HG02981 (cell line): Measurements from ENCODE around the gene PLB1.

Experiments
- ATAC-seq: cut with Tn5 transposase; IDR thresholded peaks from one replicate; pipeline ENCODE4 v1.9.1; 2021; ENCODE audit warnings: mild to moderate bottlenecking, moderate library complexity; ENCODE audit not compliant: unreplicated experiment

The PLB1 gene

DNA sequence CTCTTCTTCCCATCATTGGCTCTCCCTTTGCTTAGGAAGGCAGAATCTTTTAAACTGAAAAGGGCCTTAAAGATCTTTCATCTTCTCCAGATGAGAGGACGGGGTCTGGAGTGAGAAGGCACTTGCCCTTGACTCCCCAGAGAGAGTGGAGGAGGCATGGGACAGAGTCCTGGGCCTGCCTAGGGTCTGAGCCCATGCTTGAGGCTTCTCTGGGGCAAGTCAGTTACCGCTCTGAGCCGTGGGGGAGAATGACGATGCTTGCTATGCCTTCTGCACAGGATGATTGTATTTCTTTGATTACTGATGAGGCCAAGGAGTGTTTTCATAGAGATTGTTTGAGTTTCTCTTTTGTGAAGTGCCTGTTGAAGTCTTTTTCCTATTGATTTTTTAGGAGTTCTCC, 921 bp downstream of the PLB1 start:
- no peak for ATAC-seq

DNA sequence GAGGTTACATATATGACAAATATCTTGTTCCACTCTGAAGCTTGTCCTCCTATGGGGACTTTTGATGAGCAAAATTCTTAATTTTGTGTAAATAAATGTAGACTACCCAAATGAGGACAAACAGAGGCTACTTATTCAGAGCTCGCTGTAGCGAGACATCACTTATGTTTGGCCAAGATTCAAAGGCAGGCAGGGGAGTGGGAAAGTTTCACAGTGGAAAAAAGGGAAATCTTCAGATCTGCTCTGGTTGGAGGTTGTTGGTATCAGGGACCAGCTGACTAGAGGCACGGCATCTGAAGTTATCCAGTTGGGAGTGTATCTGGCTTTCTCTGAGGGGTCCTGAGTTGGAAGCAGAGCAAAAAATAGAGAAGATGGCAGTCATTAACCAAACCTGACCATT, 1.3 kb downstream of the PLB1 start:
- no peak for ATAC-seq

DNA sequence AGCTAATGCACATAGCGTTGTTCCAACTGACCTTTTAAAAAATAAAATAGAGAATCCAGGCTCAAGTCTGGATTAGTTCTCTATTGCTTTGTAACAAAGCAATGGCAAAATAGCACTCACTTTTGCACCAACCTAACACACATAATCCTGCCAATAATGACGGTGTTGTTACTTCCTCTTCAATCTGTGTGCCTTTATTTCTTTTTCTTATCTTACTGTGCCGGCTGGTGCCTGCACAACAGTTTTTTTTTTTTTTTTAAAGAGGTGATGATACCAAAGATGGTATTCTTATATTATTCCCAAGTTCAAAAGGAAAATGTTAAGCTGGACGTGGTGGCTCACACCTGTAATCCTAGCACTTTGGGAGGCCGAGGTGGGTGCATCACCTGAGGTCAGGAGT, 3.4 kb downstream of the PLB1 start:
- no peak for ATAC-seq

DNA sequence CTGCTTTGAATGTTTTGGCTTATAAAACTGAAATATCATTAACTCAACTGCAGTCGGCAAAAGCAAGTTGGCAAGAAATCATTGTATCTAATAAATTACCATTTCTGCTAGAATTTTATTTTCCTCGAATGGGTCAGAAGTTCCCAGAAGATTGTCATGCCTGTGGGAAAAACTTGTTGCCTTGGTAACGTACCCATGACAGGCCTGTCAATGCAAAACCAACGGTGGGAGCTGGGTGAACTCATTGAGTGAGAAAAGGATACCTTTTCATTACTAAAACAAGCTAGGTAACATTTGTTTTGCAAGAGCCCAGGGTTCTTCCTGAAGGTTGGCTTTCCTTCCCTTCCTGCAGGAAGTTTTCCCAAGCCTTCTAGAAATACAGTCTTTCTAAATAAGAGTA, 9.5 kb downstream of the PLB1 start:
- ATAC-seq = no peak

DNA sequence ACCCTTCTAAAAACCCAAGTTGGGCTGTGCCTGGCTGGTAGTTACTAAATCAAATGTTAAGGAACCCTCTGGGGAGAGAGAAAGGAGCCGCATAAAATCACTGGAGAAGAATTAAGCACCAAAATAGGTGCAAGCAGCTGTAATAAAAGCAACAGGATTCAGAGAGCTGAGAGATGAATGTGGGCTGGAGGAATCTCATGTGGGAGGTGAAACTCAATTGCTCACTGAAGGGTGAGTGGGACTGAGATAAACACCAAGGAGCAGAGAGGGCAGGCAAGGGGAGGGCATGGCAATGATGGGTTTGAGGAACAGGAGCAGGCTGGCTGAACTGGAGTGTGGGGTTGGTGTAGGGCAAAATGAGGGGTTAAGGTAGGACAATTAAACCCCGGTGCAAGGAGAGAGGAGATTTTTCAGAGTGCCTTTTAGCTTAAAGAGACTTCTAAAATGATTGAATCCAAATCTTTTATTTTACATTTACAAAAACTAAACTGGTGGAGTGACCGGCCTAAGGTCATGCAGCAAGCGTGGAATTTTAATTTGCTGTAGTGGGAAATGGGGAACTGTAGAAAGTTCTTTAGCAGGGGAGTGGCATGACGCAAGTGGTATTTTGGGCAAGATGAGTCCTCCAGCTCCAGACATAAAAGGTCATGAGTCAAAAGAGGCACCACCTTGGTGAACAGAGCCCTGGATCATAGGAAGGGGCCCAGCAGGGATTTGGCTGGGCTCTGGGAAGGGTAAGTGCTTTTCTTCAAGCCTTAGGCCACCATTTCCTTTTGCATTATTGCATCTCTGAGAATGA, 10.5 kb downstream of the PLB1 start:
- ATAC-seq = no peak

DNA sequence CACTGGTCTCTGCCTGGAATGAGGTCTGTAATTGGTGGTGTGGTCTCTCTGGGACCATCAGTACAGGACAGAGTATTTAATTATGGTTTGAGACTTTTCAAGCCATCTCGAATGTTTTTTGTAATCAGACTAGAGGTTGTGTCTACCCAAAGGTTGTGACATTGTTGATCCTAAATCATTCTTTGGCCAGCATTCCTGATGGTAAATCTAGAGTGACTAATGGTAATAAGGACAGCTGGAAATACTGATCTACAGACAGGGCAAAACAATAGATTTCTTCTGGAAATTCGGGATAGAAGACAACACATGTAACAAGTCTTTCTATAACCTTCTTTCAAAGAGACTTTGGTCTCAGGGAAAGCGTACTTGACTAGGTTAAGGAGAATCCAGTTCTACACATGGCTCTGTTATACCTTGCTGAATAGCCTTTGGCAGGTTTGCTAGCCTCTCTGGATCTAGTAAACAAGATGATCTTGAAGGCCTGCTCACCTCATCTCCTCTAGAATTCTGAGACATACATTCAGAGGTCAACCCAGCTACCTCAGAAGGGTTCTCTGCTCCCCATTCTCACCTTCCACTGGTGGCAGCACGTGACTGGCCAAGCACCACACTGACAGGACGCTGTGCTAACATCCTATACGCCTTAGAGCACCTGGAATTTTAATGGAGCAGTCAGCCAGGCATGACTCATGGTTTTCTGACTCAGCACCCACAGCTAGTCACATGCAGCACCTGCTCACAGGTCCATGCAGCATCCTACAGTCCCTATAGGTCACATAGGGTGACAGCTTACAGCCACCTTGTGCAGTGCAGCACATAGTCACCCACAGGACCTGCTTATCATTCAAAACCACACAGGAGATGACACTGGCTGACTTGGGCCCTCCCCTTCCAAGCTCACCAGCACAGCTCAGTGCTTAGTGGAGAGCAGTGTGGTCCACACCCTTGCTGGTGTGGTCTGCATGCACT, 12.2 kb downstream of the PLB1 start:
- no peak for ATAC-seq

DNA sequence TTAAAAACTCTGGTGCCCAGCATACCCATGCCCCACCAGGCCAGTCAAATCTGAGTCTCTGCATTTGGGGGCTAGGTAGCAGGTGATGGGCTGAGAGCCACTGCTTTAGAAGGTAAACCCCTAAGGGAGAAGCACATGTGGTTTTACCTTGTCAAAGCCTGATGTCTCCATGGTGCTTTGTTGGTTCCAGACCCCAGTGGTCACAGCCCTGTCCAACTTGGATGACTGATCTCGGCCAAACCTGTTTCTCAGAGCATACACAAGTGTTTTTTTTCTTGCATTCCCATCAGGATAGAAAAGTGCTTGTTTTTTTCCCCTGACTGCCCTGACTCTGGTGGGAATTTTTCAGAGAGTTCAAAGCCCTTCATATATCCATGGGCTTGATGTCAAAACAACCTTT, 13.5 kb downstream of the PLB1 start:
- no peak for ATAC-seq

DNA sequence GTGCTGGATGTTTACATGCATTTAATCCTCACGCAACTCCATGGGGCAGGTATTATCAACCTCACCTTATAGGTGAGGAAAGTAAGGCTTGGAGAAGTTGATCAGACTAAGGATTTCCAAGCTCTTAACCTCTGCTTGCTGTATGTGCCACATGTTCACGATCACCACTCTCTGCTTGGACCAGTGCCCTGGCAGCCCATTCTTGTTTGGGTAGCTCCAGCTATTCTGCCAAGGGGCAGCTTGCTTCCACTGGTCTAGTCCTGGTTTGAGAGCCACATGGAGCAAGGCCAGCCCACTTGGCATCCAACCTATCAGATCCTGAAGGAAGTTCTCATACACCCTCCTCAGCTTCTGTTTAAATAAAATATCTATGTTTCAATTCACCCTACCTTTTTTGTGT, 14.3 kb downstream of the PLB1 start:
- no peak for ATAC-seq

DNA sequence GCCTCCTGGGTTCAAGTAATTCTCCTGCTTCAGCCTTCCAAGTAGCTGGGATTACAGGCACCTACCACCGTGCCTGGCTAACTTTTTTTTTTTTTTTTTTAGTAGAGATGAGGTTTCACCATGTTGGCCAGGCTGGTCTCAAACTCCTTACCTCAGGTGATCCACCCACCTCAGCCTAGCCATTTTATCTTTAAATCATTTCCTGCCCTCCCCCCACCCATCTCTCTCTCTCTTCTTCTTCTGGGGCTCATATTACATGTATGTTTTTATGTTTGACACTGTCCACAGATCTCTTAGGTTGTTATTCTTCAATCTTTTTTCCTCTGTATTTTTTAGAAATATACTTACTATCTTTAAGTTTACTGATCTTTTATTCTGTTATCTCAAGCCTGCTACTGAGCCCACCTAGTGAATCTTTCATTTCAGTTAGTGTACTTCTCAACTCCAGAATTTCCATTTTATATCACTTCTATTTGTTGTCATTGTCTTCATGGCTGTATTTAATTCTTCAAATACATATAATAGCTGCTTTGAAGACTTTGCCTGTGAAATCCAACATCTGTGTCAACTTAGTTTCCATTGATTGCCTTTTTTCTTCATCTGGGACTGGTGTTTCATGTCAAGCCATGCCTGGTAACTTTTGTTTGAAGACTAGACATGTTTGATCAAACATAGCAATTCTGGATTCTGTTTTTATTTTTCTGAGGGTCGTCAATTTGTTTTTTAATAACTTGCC, 16.2 kb downstream of the PLB1 start:
- ATAC-seq = no peak

DNA sequence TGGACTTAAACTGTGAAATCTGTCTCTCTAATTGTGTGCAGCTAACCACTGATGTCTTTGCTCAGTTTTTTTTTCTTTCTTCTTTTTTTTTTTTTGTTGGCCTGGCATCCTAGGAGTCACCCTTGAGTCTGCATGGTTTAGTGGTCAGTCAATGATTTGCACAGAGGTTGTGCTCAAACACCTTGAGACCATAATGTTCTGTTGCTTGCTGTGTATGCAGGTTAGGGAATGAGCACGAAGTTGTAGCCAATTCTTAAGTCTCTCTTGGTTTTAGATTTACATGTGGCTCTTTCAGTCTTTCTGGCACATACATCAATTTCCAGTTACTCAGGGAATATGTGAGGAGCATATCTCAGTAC, 16.7 kb downstream of the PLB1 start:
- ATAC-seq = no peak

DNA sequence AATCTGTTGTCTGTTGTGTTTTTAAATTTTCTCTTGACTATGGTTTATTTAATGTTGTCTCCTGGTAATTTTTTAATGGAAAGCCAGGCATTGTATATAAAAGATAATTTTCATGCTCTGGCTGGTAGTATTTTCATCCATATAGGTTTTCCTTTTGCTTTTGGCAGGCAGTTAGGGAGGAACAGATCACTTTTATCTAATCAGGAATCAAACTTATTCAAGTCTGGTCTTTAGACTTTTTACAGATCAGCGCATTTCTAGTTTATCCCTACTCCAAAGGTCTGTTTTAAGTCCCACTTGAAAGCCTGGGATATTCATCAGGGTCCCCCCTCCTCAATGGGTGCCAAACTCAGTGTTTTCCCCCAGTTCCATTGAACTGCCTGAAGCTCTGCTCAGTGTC, 17.2 kb downstream of the PLB1 start:
- ATAC-seq = no peak

DNA sequence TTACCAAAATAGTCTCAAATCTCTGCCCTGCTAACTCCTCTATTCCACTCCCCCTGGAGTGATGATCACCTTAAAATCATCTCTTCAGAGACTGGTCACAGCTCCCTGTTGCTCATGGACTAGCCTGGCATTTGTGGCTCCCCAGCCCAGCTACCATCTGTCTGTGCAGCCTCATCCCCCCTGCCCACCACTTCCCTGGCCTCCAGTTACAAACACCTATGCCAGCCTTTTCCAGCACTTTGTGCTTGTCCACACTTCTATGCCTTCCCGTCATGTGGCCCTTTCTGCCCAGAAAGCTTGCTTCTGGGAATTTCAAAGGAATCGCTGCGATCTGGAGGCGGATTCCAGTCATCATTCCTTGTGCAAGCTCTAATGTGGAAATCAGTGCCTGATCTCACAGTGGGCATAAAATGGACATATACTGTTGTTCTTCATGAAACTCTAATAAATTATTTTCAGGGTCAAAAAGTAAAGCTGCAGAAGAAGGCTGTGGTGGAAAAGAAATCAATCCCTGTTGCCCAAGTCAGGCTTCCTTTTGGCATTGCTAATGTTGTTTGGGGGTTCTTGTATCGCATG, 19.4 kb downstream of the PLB1 start:
- ATAC-seq = no peak

DNA sequence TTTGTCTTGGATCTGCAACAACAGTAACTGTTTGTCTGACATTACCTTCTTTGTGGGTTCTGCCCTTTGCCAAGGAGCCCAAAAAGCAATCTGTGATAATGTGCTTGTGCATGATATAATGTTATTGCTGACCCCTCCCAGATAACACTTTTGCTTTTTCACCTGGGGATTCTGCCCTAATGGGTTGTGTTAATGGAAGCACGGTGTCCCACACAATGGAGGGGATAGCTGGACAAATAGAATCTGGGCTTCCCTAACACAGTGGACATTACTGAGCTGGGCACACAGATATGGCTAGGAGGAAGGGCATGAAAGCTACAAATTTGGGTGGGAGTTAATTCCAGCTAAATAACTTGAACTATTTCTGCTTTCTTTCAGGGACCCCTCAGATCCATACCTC, 20.6 kb downstream of the PLB1 start:
- ATAC-seq = no peak

DNA sequence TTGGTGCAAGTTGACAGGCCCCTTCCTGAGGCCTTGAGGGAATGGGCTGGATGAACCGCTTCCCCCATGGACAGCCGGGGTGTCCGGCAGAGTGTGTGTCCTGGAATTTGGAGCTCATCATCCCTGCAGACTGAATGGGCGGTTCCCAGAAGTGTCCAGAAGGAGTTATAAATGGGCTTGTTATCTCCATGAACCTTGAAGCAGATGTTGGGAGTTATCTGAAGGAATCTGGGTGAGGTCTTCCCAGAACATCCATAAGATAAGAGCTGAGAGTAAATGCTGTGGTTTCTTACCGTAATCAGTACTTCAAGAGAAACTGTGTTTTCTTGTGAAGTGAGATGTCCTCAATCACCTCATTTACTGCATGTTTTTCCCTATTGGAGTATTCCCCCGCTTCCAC, 21.1 kb downstream of the PLB1 start:
- no peak for ATAC-seq

DNA sequence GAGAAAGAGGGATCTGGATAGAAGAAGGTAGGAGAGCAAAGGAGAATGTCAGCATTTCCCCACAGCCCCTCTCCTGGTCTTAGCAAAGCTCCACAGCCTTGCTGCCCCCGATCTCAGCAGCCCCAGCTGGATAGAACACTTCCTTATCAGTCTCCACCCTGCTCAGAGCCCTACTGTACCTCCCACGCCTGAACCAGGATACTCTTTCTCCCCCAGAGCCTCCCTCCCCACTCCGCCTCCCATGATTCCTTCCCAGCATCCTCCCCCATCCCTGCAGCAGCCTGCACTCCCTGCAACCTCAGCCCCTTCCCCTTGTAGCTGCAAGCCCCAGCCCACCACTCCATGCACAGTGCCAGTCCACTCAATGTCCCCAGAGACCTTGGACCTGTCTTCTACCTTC, 25.8 kb downstream of the PLB1 start:
- ATAC-seq = no peak

DNA sequence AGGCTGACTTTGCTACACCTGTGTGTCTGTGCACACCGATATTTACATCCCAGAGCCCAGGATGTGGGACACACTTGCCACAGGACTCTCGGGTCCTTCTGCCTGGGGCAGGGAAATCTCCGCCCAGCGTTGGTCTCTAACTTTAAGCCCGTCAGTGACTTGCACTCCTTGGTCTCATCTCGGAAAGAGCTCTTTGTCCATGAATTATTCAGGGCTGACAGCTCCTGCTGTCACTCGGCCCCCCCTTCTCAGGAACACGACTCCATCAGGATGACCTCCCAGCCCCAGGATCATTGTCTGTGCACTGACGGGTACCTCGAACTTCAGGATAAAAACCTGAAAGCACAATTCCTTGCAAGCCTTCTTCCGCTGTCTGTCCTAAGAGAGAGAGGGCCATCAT, 26.6 kb downstream of the PLB1 start:
- ATAC-seq = no peak

DNA sequence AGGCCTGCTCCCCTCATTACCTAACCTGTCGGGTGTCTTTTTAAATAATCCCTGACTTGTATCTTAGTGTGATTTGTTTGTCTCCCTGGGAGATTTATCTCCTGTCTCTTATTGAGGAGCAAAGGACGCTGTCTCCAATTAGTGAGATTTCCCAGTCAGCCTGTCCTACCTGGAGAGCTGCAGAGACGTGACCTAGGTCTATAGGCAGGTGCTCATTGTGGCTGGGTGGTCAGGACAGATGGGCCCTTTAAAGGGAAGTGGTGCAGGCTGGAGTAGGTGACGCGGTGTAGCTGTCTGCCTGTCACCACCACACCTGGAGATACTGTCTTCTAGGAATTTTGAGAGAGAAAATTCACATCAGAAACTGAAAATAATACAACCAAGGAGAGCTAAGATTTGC, 28.0 kb downstream of the PLB1 start:
- ATAC-seq = no peak

DNA sequence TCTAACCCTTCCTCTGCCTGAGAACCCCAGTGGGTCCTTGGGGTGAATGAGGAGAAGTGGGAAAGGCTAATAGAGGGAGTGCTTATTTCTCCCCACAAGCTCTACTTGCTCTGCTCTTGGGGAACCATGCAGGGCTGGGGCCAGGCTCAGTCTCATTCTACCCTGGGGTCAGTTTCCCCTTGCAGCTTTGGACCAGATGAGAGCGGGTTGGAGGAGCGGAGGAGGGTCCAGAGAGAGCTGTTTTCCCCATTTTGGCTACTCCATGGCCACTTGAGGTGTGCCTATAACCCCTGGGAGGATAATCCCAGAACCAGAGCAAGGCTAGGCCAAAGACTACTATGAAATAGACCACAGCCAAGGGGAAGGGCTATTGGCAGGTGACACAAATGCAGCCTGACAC, 29.6 kb downstream of the PLB1 start:
- no peak for ATAC-seq

DNA sequence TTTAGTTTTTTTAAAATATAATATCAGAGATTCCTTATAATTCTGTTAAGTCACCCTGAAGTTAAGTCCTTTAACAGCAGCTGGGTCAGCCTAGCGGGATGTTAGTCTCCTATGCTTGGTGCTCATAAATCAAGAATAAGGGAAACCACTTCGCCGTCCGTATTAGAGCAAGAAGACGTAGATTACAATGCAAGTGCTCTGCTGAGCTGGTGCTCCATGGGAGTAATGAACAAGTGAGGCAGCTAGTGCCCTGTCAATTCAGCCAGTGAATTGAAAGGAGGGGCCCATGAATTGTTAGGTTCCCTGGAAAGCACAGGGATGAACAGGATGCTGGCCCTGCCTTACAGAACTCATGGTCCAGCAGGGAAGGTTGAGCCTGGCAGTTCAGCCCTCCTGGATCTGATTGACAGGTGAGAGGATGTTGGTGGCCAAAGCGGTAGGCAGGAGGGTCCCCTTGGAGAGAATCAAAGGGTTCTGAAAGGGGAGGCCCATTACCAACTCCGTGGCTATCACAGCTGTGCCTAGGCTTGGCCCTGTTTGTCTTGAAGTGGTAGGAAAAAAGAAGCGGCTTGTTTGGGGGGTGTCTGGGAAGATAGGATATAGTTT, 30.8 kb downstream of the PLB1 start:
- no peak for ATAC-seq

DNA sequence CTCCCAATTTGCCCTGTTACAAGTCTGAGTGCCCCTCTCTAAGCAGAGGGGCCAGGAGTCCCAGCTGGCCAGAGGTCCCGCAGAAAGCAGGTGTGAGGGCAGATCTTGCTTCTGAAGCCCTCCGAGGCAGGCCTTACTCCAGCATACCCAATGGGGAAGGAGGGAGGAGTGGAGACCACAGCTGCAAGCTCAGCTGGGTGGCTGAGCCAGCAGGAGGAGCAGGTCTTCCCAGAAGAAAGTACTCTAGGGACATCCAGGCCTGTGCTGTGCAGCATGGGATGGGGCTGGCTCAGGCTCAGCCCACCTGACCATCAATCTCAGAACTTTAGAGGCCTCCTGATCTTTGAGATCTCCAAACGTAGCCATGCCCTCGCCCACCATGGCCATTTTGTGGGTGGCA, 31.3 kb downstream of the PLB1 start:
- ATAC-seq = no peak

DNA sequence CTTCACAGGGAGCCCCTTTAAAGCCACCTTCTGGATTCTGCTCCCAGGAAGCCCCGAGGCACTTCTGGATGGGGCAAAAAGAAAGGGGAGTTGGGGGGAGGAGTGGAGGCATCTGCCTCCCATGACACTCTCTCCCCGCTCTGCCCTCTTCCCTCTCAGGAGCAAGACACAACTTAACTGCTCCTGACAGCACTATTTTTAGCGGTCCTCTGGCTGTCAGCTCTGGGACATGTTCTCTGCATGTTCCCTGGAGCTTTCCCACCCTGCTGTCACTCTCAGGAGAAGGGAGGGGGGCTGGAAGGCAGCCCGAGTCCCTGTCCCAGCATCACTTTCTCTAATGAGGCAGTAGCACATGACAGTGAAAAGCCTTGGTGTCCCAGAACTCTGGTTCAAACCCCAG, 32.3 kb downstream of the PLB1 start:
- ATAC-seq = no peak
